ENCODE results near the gene SLC13A2. TPM values are rescaled to one million over a fixed set of nuclear protein-coding genes. Genes with fewer than 3 reads are reported as not detected.

SLC13A2 gene
- total RNA-seq, 1 experiment from 2014 or later: not detected

- intact Hi-C loops (cut with micrococcal nuclease; ENCODE audit: unreplicated experiment): no loop called here
- H3K27me3 ChIP-seq (ENCODE audit: control insufficient read depth, insufficient read depth, low read length): peaks cover 2% of the 10 kb centered on the region; the same call in 1 of the 2 replicates
- CTCF ChIA-PET: no interaction called here
These were observed 45.1 kb downstream of the SLC13A2 start for GRCh38 chr17:28518578-28518977.

GRCh38 chr17:28519236-28519635 is 45.8 kb downstream of the SLC13A2 start:
- intact Hi-C loops (cut with micrococcal nuclease; ENCODE audit: unreplicated experiment): no loop called here
- no peak for TF ChIP-seq REST (IDR thresholded peaks at IDR 0.05; ENCODE audit: insufficient read depth in 1 of 2, low read depth in 2 of 2, low read length in 1 of 2)
- TF ChIP-seq CTCF (IDR thresholded peaks at IDR 0.05): no peak
- TF ChIP-seq TCF7L2 (IDR thresholded peaks at IDR 0.05; ENCODE audit: low read depth, low read length): no peak
- TF ChIP-seq POLR2AphosphoS5 (IDR thresholded peaks at IDR 0.05; ENCODE audit: low read depth, low read length): no peak
- no peak for TF ChIP-seq SIN3A (IDR thresholded peaks at IDR 0.05; ENCODE audit: borderline replicate concordance, insufficient read depth, low read depth, low read length)
- Histone ChIP-seq H3K4me3 (ENCODE audit: low read depth in 2 of 2, low read length in 2 of 2) (no peak overlapping the region), H3K9me3 (ENCODE audit: control insufficient read depth, insufficient read depth, low read depth, low read length) (no peaks in the 10 kb centered on the region), H3K27ac (ENCODE audit: low read length) (no peak overlapping the region), H3K27me3 (ENCODE audit: control insufficient read depth, insufficient read depth, low read length) (peaks cover 2% of the 10 kb centered on the region; the same call in 1 of the 2 replicates), H3K4me1 (ENCODE audit: control insufficient read depth, insufficient read depth, low read length) (no peaks in the 10 kb centered on the region), H3K36me3 (ENCODE audit: control insufficient read depth, insufficient read depth, low read length) (no peaks in the 10 kb centered on the region)
- ATAC-seq: no peak
- in situ Hi-C loops (cut with HindIII; ENCODE audit: low pct_unique_long_range_greater_than_20kb, low sequenced_read_pairs): no loop called here
- no peak for DNase-seq (ENCODE audit: low read depth, low spot score)
- POLR2A ChIA-PET: no interaction called here
- CTCF ChIA-PET: no interaction called here
- BruUV-seq (replicated peaks): no TSS peak

More at GRCh38 chr17:28518578-28518977, 45.1 kb downstream of the SLC13A2 start:
- Histone ChIP-seq H3K9me3 (ENCODE audit: control insufficient read depth, insufficient read depth, low read depth, low read length) (no peaks in the 10 kb centered on the region), H3K4me3 (ENCODE audit: low read depth in 2 of 2, low read length in 2 of 2) (no peak overlapping the region), H3K27ac (ENCODE audit: low read length) (no peak overlapping the region), H3K4me1 (ENCODE audit: control insufficient read depth, insufficient read depth, low read length) (no peaks in the 10 kb centered on the region), H3K36me3 (ENCODE audit: control insufficient read depth, insufficient read depth, low read length) (no peaks in the 10 kb centered on the region)
- BruUV-seq (replicated peaks): no TSS peak
- DNase-seq (ENCODE audit: low read depth, low spot score) (no peak), ATAC-seq (no peak)
- POLR2A ChIA-PET: no interaction called here
- TF ChIP-seq CTCF (IDR thresholded peaks at IDR 0.05) (no peak), REST (IDR thresholded peaks at IDR 0.05; ENCODE audit: insufficient read depth in 1 of 2, low read depth in 2 of 2, low read length in 1 of 2) (no peak), SIN3A (IDR thresholded peaks at IDR 0.05; ENCODE audit: borderline replicate concordance, insufficient read depth, low read depth, low read length) (no peak), TCF7L2 (IDR thresholded peaks at IDR 0.05; ENCODE audit: low read depth, low read length) (no peak), POLR2AphosphoS5 (IDR thresholded peaks at IDR 0.05; ENCODE audit: low read depth, low read length) (no peak)
- in situ Hi-C loops (cut with HindIII; ENCODE audit: low pct_unique_long_range_greater_than_20kb, low sequenced_read_pairs): no loop called here
